ENCODE data around the gene VPS13A. TPM values are rescaled to one million over a fixed set of nuclear protein-coding genes. Genes with fewer than 3 reads are reported as not detected.
A peak's percentile ranks its signal among the peaks of the same experiment; 100 is the strongest.

VPS13A gene
- total RNA-seq, 1 donor from 2014 or later = 46.9 TPM

GRCh38 chr9:77457916-77458592 lies 280.7 kb downstream of the VPS13A start:
- intact Hi-C loops (cut with micrococcal nuclease) = loop anchor here (1.0 to 10.0 kb wide), 8 partner anchors 17 to 664 kb away; partner anchors contain the start of genes GNA14 and VPS13A
- H3K9me3 Mint-ChIP-seq = no peaks in the 10 kb centered on the region
- no peaks in the 10 kb centered on the region for H3K36me3 Mint-ChIP-seq (ENCODE audit: low read depth)
- no peak overlapping the region for H3K27ac Mint-ChIP-seq
- H3K4me1 Mint-ChIP-seq (ENCODE audit: low read depth) = peaks cover 17% of the 10 kb centered on the region
- peak; percentile 46 for DNase-seq (ENCODE audit: low spot score)
- H3K4me3 Mint-ChIP-seq (ENCODE audit: low read depth) = no peak overlapping the region
- H3K27me3 Mint-ChIP-seq (ENCODE audit: low read depth) = no peaks in the 10 kb centered on the region

GRCh38 chr9:77460938-77461337 lies 283.6 kb downstream of the VPS13A start:
- Mint-ChIP-seq H3K36me3 (ENCODE audit: low read depth) (no peaks in the 10 kb centered on the region), H3K4me1 (ENCODE audit: low read depth) (peaks cover 11% of the 10 kb centered on the region)

GRCh38 chr9:77462066-77462465 lies 284.7 kb downstream of the VPS13A start:
- H3K27ac Mint-ChIP-seq = no peak overlapping the region
- intact Hi-C loops (cut with micrococcal nuclease) = no loop called here
- H3K9me3 Mint-ChIP-seq = no peaks in the 10 kb centered on the region
- H3K4me1 Mint-ChIP-seq (ENCODE audit: low read depth) = peaks cover 15% of the 10 kb centered on the region
- H3K4me3 Mint-ChIP-seq (ENCODE audit: low read depth) = no peak overlapping the region
- no peaks in the 10 kb centered on the region for H3K27me3 Mint-ChIP-seq (ENCODE audit: low read depth)
- H3K36me3 Mint-ChIP-seq (ENCODE audit: low read depth) = no peaks in the 10 kb centered on the region
- DNase-seq (ENCODE audit: low spot score) = no peak

More at GRCh38 chr9:77460938-77461337, 283.6 kb downstream of the VPS13A start:
- DNase-seq (ENCODE audit: low spot score) = no peak
- H3K4me3 Mint-ChIP-seq (ENCODE audit: low read depth) = no peak overlapping the region
- intact Hi-C loops (cut with micrococcal nuclease) = no loop called here
- H3K27me3 Mint-ChIP-seq (ENCODE audit: low read depth) = no peaks in the 10 kb centered on the region
- H3K9me3 Mint-ChIP-seq = no peaks in the 10 kb centered on the region
- H3K27ac Mint-ChIP-seq = no peak overlapping the region

GRCh38 chr9:77463151-77463550 lies 285.8 kb downstream of the VPS13A start:
- H3K27ac Mint-ChIP-seq = peak overlapping the region; percentile 56
- no peaks in the 10 kb centered on the region for H3K36me3 Mint-ChIP-seq (ENCODE audit: low read depth)
- intact Hi-C loops (cut with micrococcal nuclease) = no loop called here
- H3K27me3 Mint-ChIP-seq (ENCODE audit: low read depth) = no peaks in the 10 kb centered on the region
- H3K9me3 Mint-ChIP-seq = no peaks in the 10 kb centered on the region
- no peak overlapping the region for H3K4me3 Mint-ChIP-seq (ENCODE audit: low read depth)
- DNase-seq (ENCODE audit: low spot score) = no peak
- H3K4me1 Mint-ChIP-seq (ENCODE audit: low read depth) = peaks cover 11% of the 10 kb centered on the region

- no peak overlapping the region for H3K27ac Mint-ChIP-seq
- no peaks in the 10 kb centered on the region for H3K36me3 Mint-ChIP-seq (ENCODE audit: low read depth)
- H3K4me1 Mint-ChIP-seq (ENCODE audit: low read depth) = peaks cover 9% of the 10 kb centered on the region
- intact Hi-C loops (cut with micrococcal nuclease) = no loop called here
- DNase-seq (ENCODE audit: low spot score) = no peak
- no peaks in the 10 kb centered on the region for H3K9me3 Mint-ChIP-seq
- no peaks in the 10 kb centered on the region for H3K27me3 Mint-ChIP-seq (ENCODE audit: low read depth)
- no peak overlapping the region for H3K4me3 Mint-ChIP-seq (ENCODE audit: low read depth)
Measured at GRCh38 chr9:77464661-77465060, 287.3 kb downstream of the VPS13A start.

GRCh38 chr9:77469515-77470231 lies 292.3 kb downstream of the VPS13A start:
- intact Hi-C loops (cut with micrococcal nuclease) = loop anchor here (10.0 kb wide), 1 partner anchor 165 kb away; no protein-coding TSS in a partner anchor

More at GRCh38 chr9:77469515-77470231, 292.3 kb downstream of the VPS13A start:
- no peak for DNase-seq (ENCODE audit: low spot score)
- Mint-ChIP-seq H3K27ac (no peak overlapping the region), H3K27me3 (ENCODE audit: low read depth) (no peaks in the 10 kb centered on the region), H3K4me3 (ENCODE audit: low read depth) (no peak overlapping the region), H3K36me3 (ENCODE audit: low read depth) (no peaks in the 10 kb centered on the region), H3K9me3 (peaks cover 20% of the 10 kb centered on the region), H3K4me1 (ENCODE audit: low read depth) (peaks cover 11% of the 10 kb centered on the region)

Other genes with a start within 250 kb of the VPS13A start
- not detected in 2 replicates for gene FOXB2, start 157.9 kb upstream of the VPS13A start, total RNA-seq

Data from activated T-helper 2 cell treated with anti-CD3 and anti-CD28 coated beads, Interferon-gamma antibody, Interleukin-2, Interleukin-4, amounts not matched to agents 10 μg/mL and 5 μg/mL and 100 μg/mL, durations not matched to agents 14 hours and 24 hours and 36 hours (primary cell).